Spleen (tissue), 11 donors: Measurements from ENCODE around the gene CALN1. TPM values are rescaled to one million over a fixed set of nuclear protein-coding genes. Genes with fewer than 3 reads are reported as not detected.

Experiments used
- DNase-seq: peaks from one replicate; pipeline ENCODE4 v3.0.0-alpha.2; 2020
- H3K27ac ChIP-seq, 8 donors: fragments of 200-600 bp; sonication (generic) in 7 of 8; 1 replicate in 4 of 8; 2 replicates in 4 of 8; pipeline versions ENCODE4 v1.5.0 to v1.8.0; 2016 to 2021; ENCODE audit warnings: inconsistent platforms in 4 of 8, mild to moderate bottlenecking in 4 of 8, moderate library complexity in 1 of 8
- H3K27me3 ChIP-seq, 7 donors: fragments of 200-600 bp; sonication (generic) in 6 of 7; replicated peaks in 1 of 7; 1 replicate in 4 of 7; 2 replicates in 3 of 7; pipeline versions ENCODE4 v1.5.0 to v1.8.0; 2016 to 2021; ENCODE audit warnings: inconsistent platforms in 3 of 7, mild to moderate bottlenecking in 1 of 7
- H3K36me3 ChIP-seq, 6 donors: fragments of 200-600 bp; sonication (generic) in 5 of 6; 1 replicate in 4 of 6; 2 replicates in 2 of 6; pipeline versions ENCODE4 v1.5.0 to v1.8.0; 2016 to 2021; ENCODE audit warnings: inconsistent platforms in 2 of 6
- H3K4me1 ChIP-seq, 6 donors: fragments of 200-600 bp; sonication (generic) in 5 of 6; 1 replicate in 3 of 6; 2 replicates in 3 of 6; pipeline versions ENCODE4 v1.5.0 to v1.8.0; 2016 to 2021; ENCODE audit warnings: inconsistent platforms in 3 of 6
- H3K4me3 ChIP-seq, 8 donors: fragments of 200-600 bp; sonication (generic) in 7 of 8; 1 replicate in 4 of 8; 2 replicates in 4 of 8; pipeline versions ENCODE4 v1.5.0 to v1.8.0; 2016 to 2021; ENCODE audit warnings: inconsistent platforms in 4 of 8, mild to moderate bottlenecking in 4 of 8, moderate library complexity in 2 of 8
- H3K9me3 ChIP-seq, 8 donors: fragments of 200-600 bp; sonication (generic) in 7 of 8; 1 replicate in 4 of 8; 2 replicates in 4 of 8; pipeline versions ENCODE4 v1.5.0 to v1.8.0; 2016 to 2021; ENCODE audit warnings: inconsistent platforms in 4 of 8
- CTCF ChIP-seq, 11 experiments: fragments of 200-600 bp in 7 of 11; fragments of 450-650 bp in 4 of 11; sonication (generic) in 4 of 11; IDR thresholded peaks in 8 of 11; conservative IDR thresholded peaks in 3 of 11; 1 replicate in 7 of 11; 2 replicates in 4 of 11; pipeline versions ENCODE4 v1.4.0 to v1.8.0; 2016 to 2021; ENCODE audit warnings: antibody characterized with exemption in 11 of 11, inconsistent platforms in 4 of 11, mild to moderate bottlenecking in 1 of 11
- POLR2A ChIP-seq, 3 donors: fragments of 450-650 bp; IDR thresholded peaks; one replicate each; pipeline ENCODE4 v1.5.1; 2017; ENCODE audit warnings: antibody characterized with exemption in 3 of 3, mild to moderate bottlenecking in 1 of 3
- POLR2AphosphoS5 ChIP-seq, 3 donors: sonication (generic); formaldehyde crosslinking; IDR thresholded peaks; one replicate each; pipeline ENCODE4 v1.5.1; 2017; ENCODE audit warnings: antibody characterized with exemption in 3 of 3
- WGBS, 5 donors: extraction: QIAGEN DNeasy Blood & Tissue Kit in 3 of 5; methylation state at CpG; one replicate each; pipeline versions ENCODE4 v1.1.5 to v1.1.7; 2013 to 2018; 5-methylcytosine and 5-hydroxymethylcytosine counted together
- intact Hi-C: fragments of 100-400 bp; cut with DNase I; formaldehyde crosslinking; loops from one replicate; pipeline ENCODE4 v1.15.0; 2023; ENCODE audit warnings: low total_unique reads
- polyA plus RNA-seq, 3 donors: library from polyadenylated mRNA; stranded (reverse); fragments of 200-250 nt; gene quantifications; one replicate each; pipeline ENCODE4 v1.2.1, GENCODE V29; 2013
- total RNA-seq, 7 donors: library from RNA; depleted of rRNA in 3 of 7; stranded (reverse); fragments of >200 nt in 3 of 7; fragmentation: NEBNext Ultra II Directional in 4 of 7; extraction: Animal tissue kit (Norgen Biotek cat#: 25700) in 4 of 7; gene quantifications; one replicate each; pipeline versions ENCODE4 v1.1.0 to v1.2.1, GENCODE V29; 2016 to 2021
- donor health status: healthy with polysubstance abuse.
- donor health status: DM: no; HTN: no; CAD: no; lungs with moderate emphysema.
- donor health status: DM: no; HTN: no; CAD: no.
- donor health status: Bipolar disorder and iron deficiency.
- donor health status: healthy.
- donor health status: DM: no; HTN: no; CAD: no.
- donor health status: DM: yes; HTN: yes; CAD: no.

The CALN1 gene
- total and polyA plus RNA-seq, 10 donors, result under 0.01 to 0.19 (median 0.03) TPM; not detected in 7

- peaks cover 0 to 16% (median 5%) of the 10 kb centered on the region in 8 donors for H3K9me3 ChIP-seq
- intact Hi-C loops, result no loop called here
- H3K4me3 ChIP-seq, result no peak overlapping the region
- peaks cover 0 to 56% (median 33%) of the 10 kb centered on the region in 7 donors for H3K27me3 ChIP-seq
- TF ChIP-seq CTCF (IDR thresholded peaks at IDR 0.05 in 8 of 11, conservative IDR thresholded peaks at IDR 0.05 in 3 of 11) (no peak), POLR2AphosphoS5 (IDR thresholded peaks at IDR 0.05) (no peak), POLR2A (IDR thresholded peaks at IDR 0.05) (no peak)
- H3K27ac ChIP-seq, result no peak overlapping the region
- H3K4me1 ChIP-seq, result peaks cover 0 to 17% (median 5%) of the 10 kb centered on the region in 6 donors
- whole genome bisulfite sequencing, 5 donors, result 11 to 22% (median 14%) methylated on average over 6 of the region's 6 CpGs
- no peaks in the 10 kb centered on the region for H3K36me3 ChIP-seq
- no peak for DNase-seq
Measured at GRCh38 chr7:72334066-72334465, 78.1 kb downstream of the CALN1 start.

GRCh38 chr7:72326811-72327210 lies 85.3 kb downstream of the CALN1 start:
- Histone ChIP-seq H3K27me3 (peaks cover 0 to 3% (median 0%) of the 10 kb centered on the region in 7 donors), H3K27ac (no peak overlapping the region), H3K36me3 (no peaks in the 10 kb centered on the region), H3K4me1 (no peaks in the 10 kb centered on the region), H3K4me3 (no peak overlapping the region), H3K9me3 (peaks cover 0 to 6% (median under 1%) of the 10 kb centered on the region in 8 donors)
- intact Hi-C loops, result no loop called here
- DNase-seq, result no peak
- TF ChIP-seq CTCF (IDR thresholded peaks at IDR 0.05 in 8 of 11, conservative IDR thresholded peaks at IDR 0.05 in 3 of 11), result no peak
- TF ChIP-seq POLR2AphosphoS5 (IDR thresholded peaks at IDR 0.05), result no peak
- no peak for TF ChIP-seq POLR2A (IDR thresholded peaks at IDR 0.05)

GRCh38 chr7:72326365-72326764 lies 85.8 kb downstream of the CALN1 start:
- Histone ChIP-seq H3K4me3 (no peak overlapping the region), H3K9me3 (peaks cover 0 to 2% (median 0%) of the 10 kb centered on the region in 8 donors), H3K27me3 (peaks cover 0 to under 1% (median 0%) of the 10 kb centered on the region in 7 donors), H3K36me3 (no peaks in the 10 kb centered on the region), H3K27ac (no peak overlapping the region), H3K4me1 (no peaks in the 10 kb centered on the region)
- intact Hi-C loops, result no loop called here
- TF ChIP-seq CTCF (IDR thresholded peaks at IDR 0.05 in 8 of 11, conservative IDR thresholded peaks at IDR 0.05 in 3 of 11), result no peak
- no peak for TF ChIP-seq POLR2AphosphoS5 (IDR thresholded peaks at IDR 0.05)
- no peak for TF ChIP-seq POLR2A (IDR thresholded peaks at IDR 0.05)
- no peak for DNase-seq
- 74 to 90% (median 82%) methylated on average over 4 of the region's 4 CpGs for WGBS, 5 donors

GRCh38 chr7:72325561-72325960 lies 86.6 kb downstream of the CALN1 start:
- Histone ChIP-seq H3K36me3 (no peaks in the 10 kb centered on the region), H3K27ac (no peak overlapping the region), H3K27me3 (no peaks in the 10 kb centered on the region), H3K4me3 (no peak overlapping the region), H3K4me1 (no peaks in the 10 kb centered on the region), H3K9me3 (no peaks in the 10 kb centered on the region)
- intact Hi-C loops, result no loop called here
- 65 to 80% (median 69%) methylated on average over 5 of the region's 5 CpGs for WGBS, 5 donors
- no peak for DNase-seq
- no peak for TF ChIP-seq POLR2A (IDR thresholded peaks at IDR 0.05)
- no peak for TF ChIP-seq CTCF (IDR thresholded peaks at IDR 0.05 in 8 of 11, conservative IDR thresholded peaks at IDR 0.05 in 3 of 11)
- no peak for TF ChIP-seq POLR2AphosphoS5 (IDR thresholded peaks at IDR 0.05)
